ENCODE measurements around the gene CR2. TPM values are rescaled to one million over a fixed set of nuclear protein-coding genes. Genes with fewer than 3 reads are reported as not detected.

CR2 gene
- polyA plus RNA-seq, 1 of the 3 experiments (the other 2 are of a cell fraction) = not detected

GRCh38 chr1:207421078-207421477 lies 33.0 kb upstream of the CR2 start:
- Histone ChIP-seq H3K9ac (no peak overlapping the region), H3K4me1 (ENCODE audit: control insufficient read depth in 1 of 2, insufficient read depth in 2 of 2, low read depth in 1 of 2, low read length in 1 of 2) (no peaks in the 10 kb centered on the region), H3K27ac (ENCODE audit: low read depth in 2 of 2, low read length in 1 of 2) (no peak overlapping the region), H3K36me3 (replicated peaks in 1 of 2; ENCODE audit: control insufficient read depth in 1 of 2, insufficient read depth in 2 of 2, low read length in 1 of 2) (no peaks in the 10 kb centered on the region), H3K4me3 (ENCODE audit: low read depth in 2 of 2, low read length in 1 of 2) (no peak overlapping the region), H3K9me3 (no peaks in the 10 kb centered on the region), H3K9me2 (no peaks in the 10 kb centered on the region), H3F3A (replicated peaks; ENCODE audit: insufficient read depth) (no peaks in the 10 kb centered on the region), H2AFZ (ENCODE audit: low read depth) (no peak overlapping the region), H4K20me1 (ENCODE audit: insufficient read depth) (no peaks in the 10 kb centered on the region), H3K4me2 (no peak overlapping the region), H3K27me3 (ENCODE audit: insufficient read depth) (peaks cover 28% of the 10 kb centered on the region), H3K79me2 (ENCODE audit: insufficient read depth) (no peaks in the 10 kb centered on the region)
- 12% methylated on average over 7 of the region's 9 CpGs for WGBS (ENCODE audit: low lambda C conversion rate)
- ChIA-PET POLR2A (no interaction called here), CTCF (no interaction called here)
- DNase-seq = no peak
- TF ChIP-seq RXRA (IDR thresholded peaks at IDR 0.05; ENCODE audit: borderline replicate concordance, low read depth) (no peak), TAF1 (IDR thresholded peaks at IDR 0.05; ENCODE audit: borderline replicate concordance, low read depth, low read length) (no peak), REST (IDR thresholded peaks at IDR 0.05; ENCODE audit: low read depth, low read length) (no peak), TEAD4 (IDR thresholded peaks at IDR 0.05; ENCODE audit: borderline replicate concordance, insufficient read depth) (no peak), ZBTB33 (IDR thresholded peaks at IDR 0.05; ENCODE audit: borderline replicate concordance, low read depth) (no peak)

- ChIA-PET CTCF (interaction anchor here (1.2 kb wide), 1 partner anchor 19 kb away, joined by 5 read pairs; no protein-coding TSS in a partner anchor), POLR2A (no interaction called here)
- no peaks in the 10 kb centered on the region for H3K4me1 ChIP-seq (ENCODE audit: control insufficient read depth in 1 of 2, insufficient read depth in 2 of 2, low read depth in 1 of 2, low read length in 1 of 2)
- no peaks in the 10 kb centered on the region for H3K36me3 ChIP-seq (replicated peaks in 1 of 2; ENCODE audit: control insufficient read depth in 1 of 2, insufficient read depth in 2 of 2, low read length in 1 of 2)
- no peaks in the 10 kb centered on the region for H3K79me2 ChIP-seq (ENCODE audit: insufficient read depth)
- DNase-seq = no peak
- H2AFZ ChIP-seq (ENCODE audit: low read depth) = no peak overlapping the region
- H3K27ac ChIP-seq (ENCODE audit: low read depth in 2 of 2, low read length in 1 of 2) = no peak overlapping the region
- H3K9ac ChIP-seq = no peak overlapping the region
- 11% methylated on average over 24 of the region's 28 CpGs for WGBS (ENCODE audit: low lambda C conversion rate)
- peaks cover 28% of the 10 kb centered on the region for H3K27me3 ChIP-seq (ENCODE audit: insufficient read depth)
- no peak overlapping the region for H3K4me3 ChIP-seq (ENCODE audit: low read depth in 2 of 2, low read length in 1 of 2)
- H4K20me1 ChIP-seq (ENCODE audit: insufficient read depth) = no peaks in the 10 kb centered on the region
- no peaks in the 10 kb centered on the region for H3F3A ChIP-seq (replicated peaks; ENCODE audit: insufficient read depth)
- no peaks in the 10 kb centered on the region for H3K9me3 ChIP-seq
- no peak overlapping the region for H3K4me2 ChIP-seq
- H3K9me2 ChIP-seq = no peaks in the 10 kb centered on the region
- no peak for TF ChIP-seq CTCF (IDR thresholded peaks at IDR 0.05)
- TF ChIP-seq RAD21 (IDR thresholded peaks at IDR 0.05; ENCODE audit: low read length) = no peak
- no peak for TF ChIP-seq GATA2 (CRISPR knock-in tag; IDR thresholded peaks at IDR 0.05)
- no peak for TF ChIP-seq YY1 (IDR thresholded peaks at IDR 0.05; ENCODE audit: low read depth)
- no peak for TF ChIP-seq CHD2 (IDR thresholded peaks at IDR 0.05; ENCODE audit: low read length, partially characterized antibody)
- TF ChIP-seq ELF1 (IDR thresholded peaks at IDR 0.05) = no peak
- TF ChIP-seq MAX (IDR thresholded peaks at IDR 0.05; ENCODE audit: low read depth) = no peak
- TF ChIP-seq FOSL2 (IDR thresholded peaks at IDR 0.05; ENCODE audit: borderline replicate concordance, low read depth) = no peak
- no peak for TF ChIP-seq FOXJ3 (CRISPR knock-in tag; IDR thresholded peaks at IDR 0.05)
- no peak for TF ChIP-seq NFIC (IDR thresholded peaks at IDR 0.05; ENCODE audit: borderline replicate concordance)
- TF ChIP-seq POLR2AphosphoS5 (IDR thresholded peaks at IDR 0.05; ENCODE audit: low read depth, low read length) = no peak
These were observed 30.4 kb upstream of the CR2 start for GRCh38 chr1:207423560-207424292.

All from SK-N-SH (cell line).